HTERT RPE-1 (cell line): ENCODE data around the gene MGAT5.

ENCODE experiments used
- in situ Hi-C: fragments of 300-500 bp; cut with MboI; formaldehyde crosslinking; loops from 4 replicates; pipeline ENCODE4 v1.14.3; 2020; ENCODE audit warnings: low sequenced_read_pairs

MGAT5 gene

DNA sequence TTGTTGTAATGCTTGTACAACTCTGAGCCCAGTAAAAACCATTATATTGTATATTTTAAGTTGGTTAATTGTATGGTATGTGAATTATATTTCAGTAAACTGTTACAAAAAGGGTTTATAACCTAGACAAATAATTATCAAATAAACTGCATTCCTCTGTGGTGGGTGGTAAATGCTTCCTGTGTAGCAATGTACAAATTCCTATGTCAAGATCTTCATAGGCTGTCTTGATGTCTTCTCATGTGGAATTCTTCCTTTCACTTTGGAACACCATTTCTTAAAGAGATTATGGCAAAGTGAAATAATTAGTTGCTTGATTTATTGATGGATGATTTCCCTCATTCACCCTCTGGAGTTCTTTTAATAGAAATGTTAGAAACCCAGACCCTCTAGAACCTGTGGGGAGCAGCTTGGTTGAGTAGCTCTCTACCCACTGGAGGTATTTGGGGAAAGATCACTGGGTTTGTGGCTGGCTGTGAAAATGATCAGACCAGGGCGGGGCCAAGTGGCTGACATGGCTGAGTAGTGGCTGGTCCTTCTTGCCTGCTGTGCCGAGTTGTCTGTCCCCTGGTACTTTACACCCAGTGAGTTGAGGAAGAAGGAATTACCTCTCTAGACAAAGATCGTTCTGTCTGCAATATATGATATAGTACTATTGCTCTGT lies 22.4 kb upstream of the MGAT5 start:
- in situ Hi-C loops, result no loop called here

DNA sequence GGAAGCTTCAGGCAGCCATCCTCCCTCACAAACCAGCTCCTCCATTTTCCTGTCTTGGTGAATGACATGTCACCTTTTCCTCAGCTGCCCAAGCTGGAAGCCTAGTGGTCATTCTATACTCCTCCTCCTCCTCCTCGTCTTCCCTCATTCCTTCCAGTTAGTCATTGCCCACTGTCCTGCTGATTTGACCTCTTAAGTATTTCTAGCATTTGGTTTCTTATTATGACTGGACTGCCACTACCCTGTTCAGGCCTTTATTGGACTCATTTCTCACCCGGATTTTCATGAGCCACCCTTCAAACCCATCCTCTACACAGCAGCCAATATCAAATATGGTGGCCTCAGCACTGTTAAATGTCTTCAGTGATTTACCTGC lies 21.9 kb upstream of the MGAT5 start:
- in situ Hi-C loops, result no loop called here

DNA sequence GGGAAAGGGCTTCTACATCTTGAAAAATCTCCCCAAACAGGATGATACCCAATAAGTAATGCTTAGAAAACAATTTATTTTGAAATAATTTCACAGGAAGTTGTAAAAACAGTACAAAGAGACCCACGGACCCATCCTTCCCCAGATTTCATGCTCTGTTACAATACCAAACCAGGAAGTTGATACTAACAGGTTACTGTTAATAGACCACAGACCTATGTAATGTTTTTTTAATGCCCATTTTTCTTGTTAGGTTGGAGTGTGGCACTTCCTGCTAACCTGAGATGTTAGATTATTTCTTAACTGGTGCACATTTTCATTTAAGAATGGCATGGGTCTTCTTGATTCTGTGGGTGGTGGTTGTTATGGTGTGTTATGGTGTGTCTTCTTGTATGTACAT lies 21.4 kb upstream of the MGAT5 start:
- in situ Hi-C loops, result no loop called here

DNA sequence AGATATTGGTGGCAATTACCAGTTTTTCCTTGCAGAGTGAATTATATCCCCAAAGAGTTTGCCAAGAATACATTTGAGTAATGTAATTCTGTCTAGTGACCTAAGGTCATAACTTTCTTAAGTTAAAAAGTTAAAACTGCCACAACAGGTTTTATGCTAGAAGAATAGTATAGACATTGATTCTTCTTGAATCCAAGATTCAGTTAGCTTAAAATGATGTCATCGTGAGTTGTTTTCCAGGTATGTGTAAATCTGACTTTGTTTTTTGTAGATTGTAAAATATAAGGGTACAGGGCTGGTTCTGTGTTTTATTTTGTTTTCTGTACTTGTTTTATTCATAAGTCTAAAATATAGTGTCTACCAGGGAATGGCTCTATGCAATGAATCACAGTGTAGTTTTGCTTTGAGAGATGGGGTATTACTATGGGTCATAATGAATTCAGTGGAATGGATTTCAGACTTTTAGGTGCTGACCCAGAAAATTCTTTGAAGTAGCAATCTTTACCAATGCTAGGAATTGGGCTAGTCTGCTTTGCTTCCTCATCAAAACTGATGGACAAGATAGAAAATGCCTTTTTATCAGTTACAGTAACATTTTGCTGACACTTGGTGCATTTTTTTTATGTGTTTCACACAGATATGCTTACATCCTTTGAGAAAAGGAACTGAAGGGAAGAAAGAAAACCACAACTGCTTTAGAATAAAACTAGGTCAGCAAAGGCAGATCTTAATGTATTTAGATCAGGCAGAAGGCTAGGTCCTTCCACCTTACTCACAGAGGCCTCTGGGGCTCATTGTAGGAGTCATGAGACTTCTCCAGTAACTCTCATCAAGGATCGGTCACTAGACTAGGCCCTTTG lies 20.8 kb upstream of the MGAT5 start:
- in situ Hi-C loops, result no loop called here

DNA sequence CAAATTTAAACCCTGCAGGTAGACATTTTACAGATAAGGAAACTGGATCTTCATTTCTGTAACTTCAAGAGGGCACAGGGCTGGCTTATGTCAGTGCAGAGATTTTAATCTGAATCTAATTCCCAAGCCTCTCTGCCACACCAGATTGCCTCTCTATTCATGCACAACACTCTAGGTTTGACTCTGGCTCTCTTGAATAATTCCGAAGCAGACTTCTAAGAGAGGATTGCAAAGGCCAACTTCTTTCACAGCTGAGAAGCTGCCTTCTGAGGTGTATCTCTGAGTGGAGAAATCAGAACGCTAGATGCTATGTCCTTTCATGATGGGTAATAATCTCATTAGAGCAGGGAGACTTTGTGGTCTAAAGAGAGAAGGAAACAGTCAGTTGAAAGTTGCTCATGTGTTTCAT lies 20.1 kb upstream of the MGAT5 start:
- in situ Hi-C loops, result no loop called here

DNA sequence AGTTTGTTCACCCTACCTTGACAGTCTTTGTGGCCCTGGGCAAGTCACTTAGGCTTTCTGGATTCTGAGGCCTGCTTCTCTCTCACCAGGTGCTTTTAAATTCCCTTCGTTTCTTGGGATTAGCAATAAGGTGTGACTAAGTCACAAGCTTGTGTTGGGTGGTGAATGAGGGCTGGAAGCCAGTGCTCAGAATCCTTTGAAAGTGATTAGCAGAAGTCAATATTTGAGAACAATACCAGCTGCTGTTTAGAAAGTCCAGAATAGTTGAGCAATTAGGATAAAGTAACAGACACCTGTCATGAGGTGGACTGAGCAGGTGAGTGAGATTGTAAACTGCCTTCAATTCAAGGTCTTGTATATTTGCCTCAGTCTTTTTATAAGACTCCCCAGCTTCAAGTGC lies 19.3 kb upstream of the MGAT5 start:
- in situ Hi-C loops, result no loop called here

DNA sequence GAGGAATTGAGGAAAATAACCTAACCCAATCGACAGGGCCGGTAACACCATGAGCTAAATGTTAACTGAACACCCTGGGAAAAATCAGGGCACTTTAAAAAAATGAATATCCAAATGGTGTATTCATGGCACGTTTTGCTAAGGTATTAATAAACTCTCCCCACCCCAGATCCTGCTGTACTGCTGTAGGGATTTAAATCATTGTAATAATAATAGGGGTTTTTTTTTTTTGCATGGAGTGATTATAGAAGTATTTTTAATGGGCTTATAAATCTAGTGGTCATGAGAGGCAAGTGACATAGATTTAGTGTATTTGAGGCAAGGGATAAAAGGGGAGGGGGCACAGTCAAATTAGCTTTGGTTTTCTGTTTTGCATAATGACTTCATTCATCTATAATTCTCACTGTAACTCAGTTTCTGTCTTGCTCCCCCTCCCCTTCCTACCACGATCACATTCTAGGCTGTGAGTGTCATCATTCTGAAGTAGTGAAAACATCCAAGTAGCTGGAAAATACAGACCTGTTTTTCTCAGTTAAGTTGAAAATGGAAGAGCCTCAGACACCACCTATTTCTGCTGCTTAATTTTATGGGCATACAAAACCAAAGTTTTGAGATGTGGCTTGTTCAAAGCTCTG lies 18.2 kb upstream of the MGAT5 start:
- in situ Hi-C loops, result no loop called here

DNA sequence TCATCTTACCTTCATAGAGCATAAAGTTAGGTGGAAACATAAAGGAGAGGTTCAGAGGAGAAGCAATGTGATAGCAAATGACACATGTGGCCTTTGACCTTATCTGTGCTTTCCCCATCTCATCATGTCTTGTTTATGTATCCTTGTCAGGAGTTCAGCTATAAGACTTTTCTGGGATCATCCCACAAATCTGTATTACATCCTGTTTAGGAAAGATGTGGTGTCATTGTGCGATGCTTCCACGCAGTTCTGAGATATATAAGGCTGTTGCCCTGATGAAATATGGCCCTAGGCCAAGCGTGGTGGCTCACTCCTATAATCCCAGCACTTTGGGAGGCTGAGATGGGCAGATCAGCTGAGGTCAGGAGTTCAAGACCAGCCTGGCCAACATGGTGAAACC lies 15.5 kb upstream of the MGAT5 start:
- in situ Hi-C loops, result no loop called here

DNA sequence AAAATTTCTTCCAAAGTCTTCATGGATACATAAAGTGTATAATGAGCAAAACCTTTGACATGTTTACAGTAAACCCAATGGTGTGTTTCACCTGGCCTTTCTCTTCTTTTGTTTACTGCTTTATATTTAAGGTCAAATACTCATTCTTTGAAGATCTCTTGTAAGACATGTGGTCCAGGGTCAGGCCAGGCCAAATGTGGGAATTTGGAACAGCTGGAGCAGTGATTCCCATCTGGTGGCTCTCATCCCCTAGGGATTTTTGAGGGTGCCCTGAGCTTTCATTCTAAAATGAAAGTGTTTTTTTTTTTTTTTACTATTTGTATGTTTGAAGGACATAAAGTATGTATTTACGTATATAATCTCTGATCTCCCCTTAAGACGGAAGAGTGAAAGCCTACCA lies 13.8 kb upstream of the MGAT5 start:
- in situ Hi-C loops, result no loop called here

DNA sequence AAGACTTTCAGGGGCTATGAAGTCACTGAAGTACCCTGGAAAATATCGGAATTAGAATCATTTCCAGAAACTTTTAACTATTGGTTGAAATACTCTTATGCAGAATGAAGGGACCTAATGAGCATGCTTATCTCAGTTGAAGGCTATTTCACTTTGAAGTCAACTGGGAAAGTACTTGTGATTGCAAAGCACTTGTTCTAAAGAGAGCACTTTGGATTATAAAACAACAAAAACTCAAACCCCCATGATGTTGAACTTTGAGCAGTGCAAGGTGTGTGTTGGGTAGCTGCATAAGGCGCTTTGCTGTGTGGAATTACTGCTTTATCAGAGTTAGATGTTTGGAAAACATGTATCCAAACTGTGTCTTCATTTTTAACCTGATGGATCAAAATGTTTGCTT lies 12.0 kb upstream of the MGAT5 start:
- in situ Hi-C loops, result no loop called here

DNA sequence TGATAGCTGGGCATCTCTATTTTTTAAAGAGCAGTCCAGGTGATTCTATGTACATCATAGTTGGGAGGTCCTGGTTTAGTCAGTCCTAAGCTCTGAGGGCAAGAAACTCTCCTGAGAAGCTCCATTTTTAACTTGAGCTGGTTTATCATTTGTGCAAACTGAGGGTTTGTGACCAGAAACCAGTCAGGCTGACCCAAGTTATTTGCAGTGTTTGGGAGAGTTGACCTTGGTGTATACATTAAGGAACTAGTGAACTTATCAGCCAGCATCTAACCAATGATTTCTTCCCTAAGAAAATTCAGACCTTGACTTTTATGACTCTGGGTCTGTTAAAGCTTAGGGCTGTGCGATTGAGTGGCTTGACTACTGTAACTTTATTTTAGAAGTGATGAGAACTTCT lies 10.6 kb upstream of the MGAT5 start:
- in situ Hi-C loops, result no loop called here

DNA sequence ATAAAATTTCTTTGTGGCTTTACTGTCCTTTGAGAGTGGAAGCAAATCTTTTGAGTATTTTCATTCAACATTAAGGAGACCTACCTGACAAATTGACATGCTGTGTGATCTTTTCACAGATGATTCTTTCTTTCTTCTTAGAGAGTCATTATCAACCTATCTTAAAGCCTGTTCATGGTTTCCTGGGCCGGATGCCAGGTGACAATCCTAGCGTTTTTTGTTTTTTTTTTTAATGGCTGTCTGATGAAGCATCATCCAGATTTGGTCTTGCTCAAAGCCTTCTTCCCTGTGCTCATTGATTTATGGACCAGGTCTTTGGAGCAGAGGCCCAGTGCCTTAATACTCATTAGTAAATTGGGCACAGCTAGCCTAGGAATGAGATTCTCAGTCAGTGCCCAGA lies 9.8 kb upstream of the MGAT5 start:
- in situ Hi-C loops, result no loop called here

DNA sequence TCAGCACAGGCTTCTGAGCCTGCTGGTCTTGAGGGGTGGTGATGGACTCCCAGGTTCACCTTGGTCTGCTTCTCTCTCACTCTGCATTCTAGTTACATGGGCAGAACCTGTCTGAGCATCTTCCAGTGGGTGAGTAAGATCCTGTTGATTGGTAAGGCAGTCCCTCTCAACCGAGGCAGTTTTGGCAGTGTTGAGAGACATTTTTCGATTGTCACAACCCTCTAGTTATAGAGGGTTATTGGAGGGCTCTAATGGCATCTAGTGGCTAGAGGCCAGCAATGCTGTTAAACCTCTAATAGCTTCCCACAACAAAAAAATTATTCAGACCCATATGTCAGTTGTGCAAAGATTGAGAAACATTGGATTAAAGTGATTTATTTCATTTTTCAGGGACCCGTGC lies 9.3 kb upstream of the MGAT5 start:
- in situ Hi-C loops, result no loop called here

DNA sequence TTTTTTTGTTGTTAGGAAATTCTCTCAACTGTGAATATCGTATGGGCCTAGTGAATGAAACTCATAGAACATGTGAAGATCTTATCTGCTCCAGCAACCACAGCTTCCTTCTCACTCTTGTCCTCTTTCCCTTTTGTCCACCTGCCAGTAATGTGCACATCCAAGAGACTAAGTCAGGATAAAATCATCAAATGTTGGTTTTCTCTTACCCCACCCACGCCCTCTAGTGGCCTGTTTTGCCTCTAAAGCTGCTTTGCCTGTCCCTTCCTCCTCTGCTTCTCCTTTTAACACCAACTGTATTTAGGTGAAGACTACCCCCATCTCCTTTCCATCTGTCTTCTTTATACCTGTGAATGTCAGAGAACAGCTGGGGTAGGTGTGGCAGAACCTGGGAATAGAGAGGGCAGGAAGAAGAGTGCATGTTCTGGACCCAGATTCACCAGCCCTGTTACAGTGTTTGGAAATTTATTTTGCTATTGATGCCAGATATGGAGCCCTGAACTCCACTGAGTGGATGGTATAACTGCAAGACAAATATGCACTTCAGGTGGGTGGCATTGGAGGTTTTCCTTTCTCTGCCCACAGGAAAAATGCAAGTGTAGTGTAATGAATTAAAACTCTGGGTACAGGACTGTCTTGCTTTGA lies 8.4 kb upstream of the MGAT5 start:
- in situ Hi-C loops, result no loop called here

DNA sequence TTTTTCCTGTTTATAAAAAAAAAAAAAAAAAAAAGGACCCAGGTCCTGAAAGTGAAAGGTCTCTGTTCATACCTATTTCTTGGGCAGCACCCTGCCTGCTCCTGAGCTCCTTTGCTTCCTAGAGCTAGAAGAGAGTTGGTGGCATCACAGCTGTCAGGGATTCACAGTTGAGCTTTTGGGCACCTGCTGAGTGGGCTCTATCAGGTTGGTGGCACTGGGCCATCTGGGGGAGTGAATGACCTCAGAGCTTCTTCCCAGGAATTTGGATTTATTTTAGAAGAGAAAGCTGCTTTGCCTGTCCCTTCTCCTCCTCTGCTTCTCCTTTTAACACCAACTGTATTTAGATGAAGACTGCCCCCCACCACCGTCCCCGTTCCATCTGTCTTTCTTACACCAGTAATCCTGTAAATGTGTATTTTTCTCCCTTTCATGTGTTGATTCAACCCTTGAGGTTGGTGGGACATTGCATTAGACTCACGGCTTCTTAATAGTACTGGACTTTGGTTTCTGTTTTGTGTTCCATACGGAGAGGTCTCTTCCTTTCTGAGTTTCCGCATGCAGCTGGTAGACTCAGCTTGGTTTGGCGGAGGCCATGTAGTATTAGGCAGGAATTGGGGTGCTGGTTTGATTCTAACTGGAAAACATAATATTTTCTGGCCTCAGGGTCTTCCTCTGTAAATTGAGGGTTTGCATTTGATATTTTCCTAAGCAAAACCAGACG lies 7.6 kb upstream of the MGAT5 start:
- in situ Hi-C loops, result no loop called here

DNA sequence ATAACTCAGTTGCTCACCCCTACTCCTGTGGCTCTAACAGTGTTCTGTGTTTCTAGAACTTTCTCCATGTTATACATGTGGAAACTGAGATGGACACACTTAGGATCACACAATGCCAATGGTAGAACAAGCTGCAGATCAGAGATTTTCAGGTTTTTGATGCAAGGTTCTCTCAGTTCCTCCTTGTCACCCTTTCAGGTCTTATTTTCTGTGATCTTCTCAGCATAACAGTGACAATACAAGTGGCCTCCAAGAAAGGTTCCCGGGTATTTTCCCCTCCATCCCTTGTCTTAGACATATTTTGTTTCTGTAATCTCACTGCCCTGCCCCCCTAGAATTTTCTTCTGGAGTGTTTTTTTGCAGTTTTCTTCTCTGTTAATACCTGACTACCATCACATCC lies 6.2 kb upstream of the MGAT5 start:
- in situ Hi-C loops, result no loop called here

DNA sequence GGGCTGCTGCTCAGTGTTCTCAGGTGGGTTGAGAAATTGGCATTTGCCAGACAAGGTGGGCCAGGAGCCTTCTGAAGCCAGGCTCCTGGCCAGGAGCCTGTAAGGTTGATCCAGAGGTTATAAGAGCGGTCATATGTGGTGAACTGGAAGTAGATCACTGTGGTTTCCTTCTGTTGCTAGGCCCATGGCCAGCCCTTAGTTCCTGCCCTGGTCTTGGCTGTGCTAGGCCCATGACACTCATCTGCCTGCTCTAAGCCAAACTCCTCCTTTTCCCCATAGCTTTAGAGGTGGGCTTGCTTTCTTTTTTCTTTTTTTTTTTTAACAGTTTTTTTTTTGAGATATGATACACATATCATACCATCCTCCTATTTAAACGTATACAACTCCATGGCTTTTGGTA lies 5.0 kb upstream of the MGAT5 start:
- in situ Hi-C loops, result no loop called here

DNA sequence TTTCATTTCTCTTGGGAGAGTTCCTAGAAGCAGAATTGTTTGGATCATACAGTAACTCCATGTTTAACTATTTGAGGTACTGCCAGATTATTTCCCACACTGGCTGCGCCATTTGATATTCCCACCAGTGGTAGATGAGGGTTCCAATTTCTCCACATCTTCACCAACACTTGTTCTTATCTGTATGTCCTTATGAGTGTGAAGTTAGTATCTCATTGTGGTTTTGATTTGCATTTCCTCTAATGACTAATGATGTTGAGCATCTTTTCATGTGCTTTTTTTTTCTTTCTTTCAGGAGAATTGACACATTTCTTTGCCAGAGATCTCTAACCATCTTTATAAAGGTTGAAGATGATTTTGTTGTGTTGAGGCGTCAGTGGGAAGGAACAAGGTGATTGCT lies 4.1 kb upstream of the MGAT5 start:
- in situ Hi-C loops, result no loop called here

DNA sequence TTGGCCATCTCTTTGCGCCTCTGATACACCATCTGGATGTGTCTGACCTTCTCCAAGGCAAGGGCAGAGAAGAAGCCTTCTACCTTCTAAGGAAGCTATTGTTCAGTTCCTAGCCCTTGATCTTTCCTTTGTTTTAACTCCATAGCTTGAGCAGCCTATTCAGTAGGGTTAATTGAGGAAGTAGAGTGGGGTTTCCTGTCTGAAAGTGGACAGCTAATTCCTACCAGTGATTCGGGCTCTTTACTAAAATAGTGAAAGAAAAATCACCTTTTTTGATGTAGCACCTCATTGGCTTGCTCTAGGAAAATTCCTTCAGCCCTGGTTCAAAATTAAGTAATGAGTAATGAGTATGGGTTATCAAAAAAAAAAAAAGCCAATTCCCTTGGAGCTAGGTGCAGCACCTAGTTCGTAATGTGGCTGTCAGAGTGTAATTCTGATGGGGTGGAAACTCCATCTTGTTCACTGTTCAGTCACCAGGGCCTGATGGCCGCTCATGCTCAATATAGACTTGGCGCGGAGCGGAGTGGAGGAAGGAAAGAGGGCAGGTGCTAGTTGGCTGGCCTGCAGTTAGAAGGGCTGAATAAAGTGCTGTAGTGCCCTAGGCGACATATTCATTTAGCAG lies 2.9 kb upstream of the MGAT5 start:
- in situ Hi-C loops, result no loop called here

DNA sequence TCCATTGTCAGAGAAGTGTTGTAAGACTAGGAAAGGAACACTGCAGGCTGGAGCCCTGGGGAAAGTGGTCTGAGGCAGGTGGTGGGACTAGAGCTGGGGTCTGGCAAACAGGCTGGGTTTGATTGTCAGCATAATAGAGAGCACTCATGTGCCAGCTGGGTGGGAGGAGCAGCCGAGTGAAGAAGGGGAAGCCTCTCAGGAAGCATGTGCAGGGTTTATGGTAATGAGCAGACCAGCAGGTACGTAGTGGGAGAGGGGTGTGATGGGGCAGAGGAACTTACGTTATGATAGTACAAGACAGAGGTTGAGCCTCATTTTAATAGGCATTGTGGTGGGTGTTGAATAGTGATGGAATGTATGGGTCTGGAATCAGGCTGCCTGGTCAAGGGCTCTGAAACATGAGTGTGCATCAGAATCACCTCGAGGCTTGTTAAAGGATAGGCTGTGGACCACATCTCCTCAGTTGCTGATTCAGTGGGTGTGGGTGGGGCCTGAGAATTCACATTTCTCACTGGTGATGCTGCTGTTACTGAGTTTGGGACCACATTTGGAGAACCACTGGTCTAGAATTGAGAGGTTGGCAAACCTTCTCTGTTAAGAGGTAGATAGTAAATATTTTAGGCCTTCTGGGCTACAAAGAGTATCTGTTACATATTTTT lies 1.7 kb upstream of the MGAT5 start:
- in situ Hi-C loops, result no loop called here
